Dermis microvascular lymphatic vessel endothelial cell (primary cell): ENCODE data around the gene IRF9. TPM values are rescaled to one million over a fixed set of nuclear protein-coding genes. Genes with fewer than 3 reads are reported as not detected.

Experiments used
- DNase-seq, 2 donors: peaks; one replicate each; pipeline versions ENCODE4 v3.0.0 to v3.0.0-alpha.2; 2010; ENCODE audit warnings: low read depth in 2 of 2
- total RNA-seq: library from RNA; depleted of rRNA; stranded (reverse); fragments of >200 nt; gene quantifications from 2 replicates; pipeline ENCODE4 v1.2.1, GENCODE V29; 2014

Gene IRF9
- total RNA-seq, 1 donor from 2014 or later = 38.8 TPM

DNA sequence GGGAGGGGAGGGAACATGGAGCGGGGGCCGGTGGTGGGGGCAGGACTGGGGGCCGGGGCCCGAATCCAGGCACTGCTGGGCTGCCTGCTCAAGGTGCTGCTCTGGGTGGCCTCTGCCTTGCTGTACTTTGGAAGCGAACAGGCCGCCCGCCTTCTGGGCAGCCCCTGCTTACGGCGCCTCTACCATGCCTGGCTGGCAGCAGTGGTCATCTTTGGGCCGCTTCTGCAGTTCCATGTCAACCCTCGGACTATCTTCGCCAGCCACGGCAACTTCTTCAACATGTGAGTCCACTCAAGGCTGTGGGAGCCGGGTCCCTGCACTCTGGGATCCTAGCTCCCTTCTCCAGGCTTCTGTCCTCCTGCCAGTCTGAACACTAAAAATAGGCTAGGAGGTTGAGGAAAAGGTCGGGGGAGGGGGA lies 29.5 kb upstream of the IRF9 start:
- DNase-seq = no peak

DNA sequence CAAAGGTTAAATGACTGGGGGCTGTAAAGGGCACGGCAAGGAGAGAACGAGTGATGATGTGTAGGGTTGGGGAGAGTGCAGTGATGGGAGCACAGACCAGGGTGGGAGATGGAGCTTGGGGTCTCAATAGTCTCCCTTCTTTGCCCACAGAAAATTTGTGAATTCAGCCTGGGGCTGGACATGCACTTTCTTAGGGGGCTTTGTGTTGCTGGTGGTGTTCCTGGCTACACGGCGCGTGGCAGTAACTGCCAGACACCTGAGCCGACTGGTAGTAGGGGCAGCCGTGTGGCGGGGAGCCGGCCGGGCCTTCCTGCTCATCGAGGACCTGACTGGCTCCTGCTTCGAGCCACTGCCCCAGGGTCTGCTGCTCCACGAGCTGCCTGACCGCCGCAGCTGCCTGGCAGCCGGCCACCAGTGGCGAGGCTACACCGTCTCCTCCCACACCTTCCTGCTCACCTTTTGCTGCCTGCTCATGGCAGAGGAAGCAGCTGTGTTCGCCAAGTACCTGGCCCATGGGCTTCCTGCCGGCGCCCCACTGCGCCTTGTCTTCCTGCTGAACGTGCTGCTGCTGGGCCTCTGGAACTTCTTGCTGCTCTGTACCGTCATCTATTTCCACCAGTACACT lies 28.9 kb upstream of the IRF9 start:
- peak in 1 of 2 donors; percentile 14 for DNase-seq

DNA sequence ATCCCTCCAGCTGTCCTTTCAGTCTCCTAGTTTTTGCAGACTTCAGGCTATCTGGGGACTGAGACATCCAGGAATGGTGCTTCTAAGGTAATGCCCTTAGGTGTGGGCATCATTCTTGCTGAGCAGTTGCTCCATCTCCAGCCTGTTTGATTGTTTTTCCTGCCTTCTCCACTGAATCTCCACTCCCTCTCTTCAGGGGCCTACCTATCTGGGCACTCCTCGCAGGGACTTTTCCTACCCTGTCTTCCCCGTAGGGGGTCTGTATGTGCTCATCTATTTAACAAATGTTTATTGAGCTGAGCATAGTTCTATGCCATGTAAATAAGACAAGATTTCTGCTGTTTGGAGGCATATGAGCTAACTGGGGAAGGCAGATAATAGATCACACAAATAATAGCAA lies 28.1 kb upstream of the IRF9 start:
- no peak for DNase-seq

DNA sequence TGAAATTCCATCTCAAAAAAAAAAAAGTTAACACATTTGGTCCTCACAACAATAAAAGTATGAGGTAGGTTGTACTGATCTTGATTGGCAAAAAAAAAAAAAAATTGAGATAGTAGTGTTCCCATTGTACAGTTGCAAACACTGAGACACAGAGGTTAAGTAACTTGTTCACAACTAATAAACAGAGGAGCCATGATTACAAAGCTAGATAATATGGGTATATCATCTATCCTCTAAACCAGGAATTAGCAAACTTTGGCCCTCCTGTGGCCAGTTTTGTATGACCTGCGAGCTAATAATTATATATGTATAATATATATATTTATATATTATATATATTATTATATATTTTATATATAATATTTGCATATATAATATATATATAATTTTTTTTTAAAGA lies 27.3 kb upstream of the IRF9 start:
- no peak for DNase-seq

DNA sequence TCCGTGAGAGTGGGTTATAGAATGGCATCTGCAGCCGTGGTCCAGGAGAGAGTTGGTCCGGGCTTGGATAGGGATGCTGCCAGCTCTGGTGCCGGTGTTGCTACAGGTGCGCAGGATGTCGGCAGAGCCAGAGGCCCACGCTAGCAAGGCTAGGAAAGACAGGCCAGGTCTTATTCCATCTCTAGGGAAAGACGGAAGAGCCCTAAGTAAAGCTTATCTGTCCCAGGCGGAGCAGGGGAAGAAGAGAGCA lies 25.6 kb upstream of the IRF9 start:
- no peak for DNase-seq

DNA sequence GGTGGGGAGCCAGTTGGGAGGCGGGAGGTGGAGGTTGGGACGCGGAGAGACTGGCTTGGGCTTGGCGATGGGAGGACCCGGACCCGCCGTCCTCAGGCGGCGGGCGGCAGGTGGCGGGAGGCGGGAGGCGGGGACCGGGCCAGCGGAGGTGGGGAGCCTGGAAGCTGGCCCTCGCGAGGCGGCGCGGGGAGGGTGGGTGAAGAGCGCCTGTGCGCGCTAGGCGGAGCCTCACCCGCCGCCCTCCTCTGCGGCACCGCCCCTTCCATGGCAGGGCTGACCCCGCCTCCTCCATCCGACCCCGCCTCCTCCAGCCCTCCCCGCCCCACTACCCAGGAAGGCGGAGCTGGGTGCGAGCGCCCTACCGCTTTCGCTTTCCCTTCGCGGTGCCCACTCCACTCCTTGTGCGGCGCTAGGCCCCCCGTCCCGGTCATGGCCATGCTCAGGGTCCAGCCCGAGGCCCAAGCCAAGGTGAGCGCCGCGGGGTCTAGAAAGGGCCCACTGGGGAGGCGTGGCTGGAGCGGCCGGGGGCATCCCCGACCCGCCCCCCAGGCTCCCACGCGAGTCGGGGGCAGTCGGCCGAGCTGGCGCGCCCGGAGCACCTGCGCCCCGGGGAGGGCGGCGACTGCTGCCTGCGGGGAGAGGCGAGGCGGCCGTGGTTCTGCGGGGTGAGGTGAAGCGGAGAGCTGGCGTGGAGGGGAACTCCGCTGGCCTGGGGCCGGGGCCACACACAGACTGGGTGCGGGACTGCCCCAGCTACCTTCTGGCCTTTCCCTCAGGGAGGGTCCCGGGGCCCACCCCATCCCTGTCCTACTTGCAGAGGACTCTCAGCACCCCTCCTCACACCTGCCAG lies 25.0 kb upstream of the IRF9 start, which contains the start of gene PSME1:
Gene PSME1 (plus strand): TSS at position 361 of the 850 bp plus-strand sequence. CDS start 69 bp downstream, at position 430.
- peak; percentile 72 to 92 for DNase-seq

DNA sequence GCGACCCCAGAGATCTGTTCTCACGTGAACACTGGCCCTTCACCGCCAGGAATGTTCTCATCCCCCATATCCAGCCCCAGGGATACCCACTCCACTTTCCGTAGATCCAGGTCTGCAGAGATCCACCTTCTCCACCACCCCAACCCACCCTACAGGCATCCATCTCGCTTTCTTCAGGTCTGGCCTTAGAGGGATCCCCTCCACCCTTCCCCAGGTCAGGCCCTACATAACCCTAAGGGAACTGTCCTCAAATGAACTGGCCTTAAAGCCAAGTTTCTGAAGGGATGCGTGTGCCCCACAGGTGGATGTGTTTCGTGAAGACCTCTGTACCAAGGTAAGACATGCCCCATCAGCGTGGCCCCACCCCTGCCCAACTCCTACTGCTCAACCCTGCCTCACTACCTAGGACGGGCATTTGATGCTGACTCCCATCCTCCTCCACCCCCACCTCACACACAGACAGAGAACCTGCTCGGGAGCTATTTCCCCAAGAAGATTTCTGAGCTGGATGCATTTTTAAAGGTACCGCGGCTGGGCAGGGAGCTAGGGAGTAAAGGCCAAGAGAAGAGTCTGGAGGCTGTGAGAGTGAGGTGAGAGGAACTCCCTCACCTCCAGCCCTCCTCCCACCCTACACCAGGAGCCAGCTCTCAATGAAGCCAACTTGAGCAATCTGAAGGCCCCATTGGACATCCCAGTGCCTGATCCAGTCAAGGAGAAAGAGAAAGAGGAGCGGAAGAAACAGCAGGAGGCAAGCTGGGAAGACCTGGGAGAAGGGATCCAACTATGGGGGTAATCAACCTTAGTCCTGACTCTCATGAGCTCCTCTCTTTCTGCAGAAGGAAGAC lies 24.2 kb upstream of the IRF9 start:
- no peak for DNase-seq

DNA sequence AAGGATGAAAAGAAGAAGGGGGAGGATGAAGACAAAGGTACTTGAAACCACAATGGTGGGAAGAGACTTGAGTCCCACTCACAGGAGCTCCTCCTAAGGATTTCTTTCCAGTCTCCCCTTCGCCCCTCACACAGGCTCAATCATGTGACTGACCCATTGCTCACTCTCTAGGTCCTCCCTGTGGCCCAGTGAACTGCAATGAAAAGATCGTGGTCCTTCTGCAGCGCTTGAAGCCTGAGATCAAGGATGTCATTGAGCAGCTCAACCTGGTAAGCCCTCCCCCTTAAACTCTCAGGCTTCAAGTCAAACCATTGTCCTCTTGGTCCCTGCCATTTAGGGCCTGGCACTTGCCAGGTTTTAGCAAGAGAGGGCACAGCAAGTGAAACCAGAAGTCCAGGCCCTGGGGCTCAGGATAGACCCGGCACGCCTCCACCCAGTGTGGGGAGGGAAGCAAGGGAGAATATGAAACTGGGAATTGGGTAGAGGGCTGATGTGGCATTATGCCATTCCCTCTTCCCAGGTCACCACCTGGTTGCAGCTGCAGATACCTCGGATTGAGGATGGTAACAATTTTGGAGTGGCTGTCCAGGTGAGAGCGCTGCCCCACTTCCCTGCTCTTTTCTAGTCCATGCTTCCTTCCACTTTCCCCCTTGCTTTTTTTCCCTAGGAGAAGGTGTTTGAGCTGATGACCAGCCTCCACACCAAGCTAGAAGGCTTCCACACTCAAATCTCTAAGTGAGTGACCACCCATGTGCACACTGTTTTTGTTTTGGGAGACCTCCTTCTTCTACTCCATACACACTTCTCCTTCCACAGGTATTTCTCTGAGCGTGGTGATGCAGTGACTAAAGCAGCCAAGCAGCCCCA lies 23.3 kb upstream of the IRF9 start:
- DNase-seq = no peak

DNA sequence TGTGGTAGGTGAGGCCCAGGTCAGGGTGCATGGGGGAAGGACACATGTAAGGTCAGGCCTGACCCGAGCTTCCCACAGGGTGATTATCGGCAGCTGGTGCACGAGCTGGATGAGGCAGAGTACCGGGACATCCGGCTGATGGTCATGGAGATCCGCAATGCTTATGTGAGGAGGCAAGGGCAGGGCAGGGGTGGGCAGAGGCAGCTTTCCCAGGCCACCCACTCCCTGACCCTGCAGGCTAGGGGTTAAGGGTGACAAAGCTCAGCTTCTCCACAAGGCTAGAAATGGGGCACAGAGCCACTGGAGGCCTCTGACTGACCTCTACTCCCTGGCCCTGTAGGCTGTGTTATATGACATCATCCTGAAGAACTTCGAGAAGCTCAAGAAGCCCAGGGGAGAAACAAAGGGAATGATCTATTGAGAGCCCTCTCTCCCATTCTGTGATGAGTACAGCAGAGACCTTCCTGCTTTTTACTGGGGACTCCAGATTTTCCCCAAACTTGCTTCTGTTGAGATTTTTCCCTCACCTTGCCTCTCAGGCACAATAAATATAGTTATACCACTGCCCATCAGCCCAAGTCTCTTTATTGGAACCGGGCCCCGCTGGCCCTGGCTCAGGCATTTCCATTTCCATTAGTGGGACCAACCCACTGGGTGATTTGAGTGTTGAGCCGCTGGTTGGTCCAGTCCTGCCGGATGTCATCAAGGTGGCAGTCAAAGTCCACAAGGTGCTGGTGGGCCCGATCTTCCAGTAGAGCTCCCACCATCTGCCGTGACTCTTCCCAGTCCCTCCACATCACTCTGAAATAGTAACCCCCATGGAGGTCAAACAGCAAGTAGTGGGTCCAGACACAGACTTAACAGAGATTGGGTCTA lies 22.4 kb upstream of the IRF9 start:
- no peak for DNase-seq

DNA sequence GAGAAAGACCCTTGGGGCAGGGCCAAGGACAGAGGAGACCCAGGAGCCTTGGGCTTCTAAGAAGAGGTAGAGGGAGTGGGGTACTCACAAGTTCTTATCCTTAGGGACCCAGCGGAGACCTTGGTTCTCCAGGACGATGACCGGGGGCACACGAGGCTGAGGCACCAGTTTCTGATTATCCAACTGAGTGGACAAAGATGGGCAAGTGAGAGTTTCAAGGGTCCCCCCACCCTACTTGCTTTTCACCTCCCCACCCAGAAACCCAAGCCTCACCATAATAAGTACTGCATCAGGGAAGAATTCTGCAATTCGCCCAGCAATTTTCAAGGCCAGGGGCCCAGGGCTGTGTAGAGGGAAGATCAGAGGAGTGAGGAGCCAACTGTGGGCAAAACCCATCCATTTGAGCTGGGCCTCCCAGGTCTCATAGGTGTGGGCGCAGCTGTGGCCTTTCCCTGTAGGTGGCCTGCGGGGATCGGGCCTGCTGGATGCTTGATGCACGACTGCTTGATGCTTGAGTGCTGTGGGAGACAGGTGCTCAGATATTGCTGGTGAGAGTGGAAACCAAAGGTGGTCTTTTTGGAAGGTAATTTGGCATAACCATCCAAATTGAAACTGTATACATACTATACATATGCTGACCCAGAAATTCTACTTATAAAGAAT lies 21.7 kb upstream of the IRF9 start:
- DNase-seq = no peak

DNA sequence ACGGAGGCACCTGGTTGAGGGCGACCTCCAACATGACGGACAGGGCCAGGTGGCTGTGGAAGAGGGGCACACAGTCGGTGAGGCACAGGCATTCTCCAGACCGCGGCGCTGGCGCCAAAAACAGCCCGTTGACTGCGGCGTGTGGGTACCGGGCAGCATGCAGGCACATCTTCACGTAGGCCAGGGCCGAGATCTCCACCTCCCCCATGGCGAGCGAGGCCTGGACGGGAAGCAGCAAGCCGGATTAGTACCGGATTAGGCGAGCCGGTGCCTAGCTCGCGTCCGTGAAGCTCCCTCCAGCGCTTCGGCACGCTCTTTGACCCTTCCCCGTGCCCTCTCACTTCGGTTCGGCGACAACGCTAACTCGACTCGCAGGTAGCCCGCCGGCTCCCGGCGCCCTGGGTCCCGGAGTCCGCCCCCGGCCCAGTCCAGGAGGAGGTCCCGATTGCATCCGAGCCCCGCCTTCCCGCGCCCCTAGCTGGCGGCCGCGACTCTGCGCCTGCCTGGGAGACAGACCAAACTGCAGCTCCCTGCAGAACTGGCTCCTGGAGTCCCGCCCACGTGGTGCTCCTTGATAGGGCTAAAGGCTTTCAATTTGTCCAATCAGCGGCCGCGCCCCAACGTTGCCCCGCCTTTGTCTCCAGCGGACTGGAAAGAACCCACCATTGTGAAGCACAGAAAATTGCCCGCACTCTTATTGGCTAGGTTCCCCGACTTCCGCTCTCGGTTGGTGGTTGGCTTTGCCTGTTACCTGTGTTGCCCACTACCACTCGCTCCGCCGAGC lies 19.8 kb upstream of the IRF9 start, which contains the start of gene EMC9:
Gene EMC9 (minus strand): TSS at position 495 of the 784 bp plus-strand sequence. CDS start 287 bp downstream, at position 208.
- DNase-seq = peak; percentile 96 to 100

DNA sequence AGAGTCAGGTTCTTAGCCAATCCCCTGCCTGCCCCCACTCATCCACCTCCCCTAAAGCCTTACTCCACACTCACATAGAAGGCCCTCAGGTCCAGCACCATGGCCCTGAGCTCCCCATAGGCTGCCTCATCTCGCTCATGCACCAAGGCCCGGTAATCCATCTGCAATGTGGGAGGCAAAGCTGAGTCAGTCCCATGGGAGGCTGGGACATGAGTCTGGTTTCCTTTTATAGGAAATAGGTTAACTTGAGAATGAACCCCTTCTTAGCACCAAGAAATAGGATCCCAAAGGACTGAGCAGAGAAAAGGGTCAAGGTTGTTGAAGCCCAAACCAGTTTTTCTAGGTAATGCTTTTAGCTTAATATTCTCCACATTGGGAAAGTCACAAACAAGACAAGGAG lies 17.6 kb upstream of the IRF9 start:
- no peak for DNase-seq

DNA sequence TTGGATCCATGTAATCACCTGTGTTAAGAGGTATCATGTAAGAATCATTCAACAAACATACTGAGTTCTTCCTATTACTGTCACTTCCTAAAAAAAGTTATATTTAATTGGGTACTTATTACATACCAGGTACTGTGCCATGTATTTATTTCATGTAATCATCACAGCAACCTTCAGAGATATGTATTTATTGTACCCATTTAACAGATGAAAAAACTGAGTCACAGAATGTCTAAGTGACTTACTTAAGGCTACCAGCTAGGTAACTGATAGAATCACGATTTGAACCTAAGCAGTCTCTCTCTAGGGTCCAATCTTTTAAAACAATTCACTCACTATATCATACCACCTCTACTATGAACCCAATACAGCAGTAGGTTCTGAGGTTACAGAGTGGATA lies 16.6 kb upstream of the IRF9 start:
- DNase-seq = no peak

DNA sequence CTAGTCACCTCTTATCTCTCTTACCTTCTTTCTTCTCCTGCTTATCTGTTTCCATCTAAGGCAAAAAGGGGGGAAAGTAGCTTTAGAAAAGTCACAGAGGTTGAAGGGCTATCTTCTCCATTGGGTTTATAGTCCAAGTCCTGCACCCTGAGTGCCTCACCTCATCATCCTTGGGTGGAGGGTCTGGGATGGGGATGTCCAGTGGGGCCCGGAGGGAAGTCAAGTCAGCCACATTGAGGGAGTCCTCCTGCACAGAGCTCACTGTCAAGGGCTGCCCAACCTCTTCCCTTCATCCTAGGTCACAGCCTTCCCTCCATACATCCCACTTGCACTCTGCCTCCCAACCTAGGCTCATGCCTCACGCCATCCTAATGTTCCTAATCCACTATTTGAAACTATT lies 15.8 kb upstream of the IRF9 start:
- no peak for DNase-seq

DNA sequence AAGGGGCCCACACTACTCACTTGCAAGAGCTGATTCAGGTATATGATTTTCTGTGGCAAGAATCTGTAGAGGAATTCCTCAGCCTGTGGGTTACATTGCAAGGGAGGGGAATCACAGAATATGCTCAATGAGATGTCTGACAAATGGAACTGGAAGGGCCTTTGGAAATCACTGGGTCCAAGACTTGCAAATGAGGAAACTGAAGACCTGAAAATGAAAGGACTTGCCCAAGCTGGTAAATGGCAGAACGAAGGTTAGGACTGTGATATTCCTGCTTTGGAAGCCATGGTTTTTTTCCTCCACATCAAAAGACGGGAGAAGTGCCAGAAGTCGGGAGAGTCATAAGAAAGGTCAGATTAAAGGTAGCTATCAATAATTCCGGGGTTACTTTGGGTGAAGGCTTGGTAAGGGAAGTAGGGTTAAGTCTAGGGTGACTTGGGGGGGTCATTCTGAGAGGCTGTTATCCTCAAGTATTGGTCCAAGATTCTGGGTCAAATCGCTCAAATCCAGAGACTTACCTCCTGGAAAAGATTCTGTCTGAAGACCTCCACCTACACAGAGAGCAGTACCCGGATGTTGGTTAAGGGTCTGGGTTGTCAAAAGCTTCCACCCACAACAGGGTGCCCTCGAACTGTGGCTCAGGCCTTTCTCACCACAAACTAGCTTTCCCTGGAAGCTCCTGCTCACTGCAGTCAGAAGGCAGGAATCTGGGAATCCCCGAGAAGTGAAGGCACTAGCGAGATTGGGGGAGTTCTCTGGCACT lies 15.2 kb upstream of the IRF9 start:
- DNase-seq = no peak

DNA sequence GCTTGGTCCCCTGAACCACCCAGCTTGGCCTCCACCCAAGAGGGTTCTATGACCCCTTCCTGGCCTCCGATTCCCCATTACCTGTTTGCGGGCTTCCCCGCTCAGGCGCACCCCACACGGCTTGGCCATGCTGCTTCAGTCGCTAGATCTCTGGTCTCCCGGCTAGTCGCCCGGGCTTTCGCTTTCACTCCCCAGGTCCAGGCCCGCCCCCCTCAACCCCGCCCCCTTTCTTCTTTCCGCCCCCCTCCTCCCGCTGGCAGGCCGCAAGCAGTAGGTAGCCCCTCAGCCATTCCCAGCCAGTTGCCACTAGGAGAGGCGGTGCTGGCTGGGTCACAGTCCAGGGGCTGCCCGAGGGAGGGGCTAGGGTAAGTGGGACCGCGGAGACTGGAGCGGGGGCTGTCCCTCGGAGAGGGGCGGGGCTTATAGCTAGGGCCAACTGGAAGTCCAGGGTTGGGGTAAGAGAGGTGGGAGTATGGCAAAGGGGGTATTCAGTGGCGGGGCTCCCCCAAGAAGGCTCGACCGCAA lies 14.6 kb upstream of the IRF9 start, which contains the start of gene PSME2:
Gene PSME2 (minus strand): TSS at position 158 of the 525 bp plus-strand sequence. CDS start 29 bp downstream, at position 129.
- peak; percentile 92 to 99 for DNase-seq

DNA sequence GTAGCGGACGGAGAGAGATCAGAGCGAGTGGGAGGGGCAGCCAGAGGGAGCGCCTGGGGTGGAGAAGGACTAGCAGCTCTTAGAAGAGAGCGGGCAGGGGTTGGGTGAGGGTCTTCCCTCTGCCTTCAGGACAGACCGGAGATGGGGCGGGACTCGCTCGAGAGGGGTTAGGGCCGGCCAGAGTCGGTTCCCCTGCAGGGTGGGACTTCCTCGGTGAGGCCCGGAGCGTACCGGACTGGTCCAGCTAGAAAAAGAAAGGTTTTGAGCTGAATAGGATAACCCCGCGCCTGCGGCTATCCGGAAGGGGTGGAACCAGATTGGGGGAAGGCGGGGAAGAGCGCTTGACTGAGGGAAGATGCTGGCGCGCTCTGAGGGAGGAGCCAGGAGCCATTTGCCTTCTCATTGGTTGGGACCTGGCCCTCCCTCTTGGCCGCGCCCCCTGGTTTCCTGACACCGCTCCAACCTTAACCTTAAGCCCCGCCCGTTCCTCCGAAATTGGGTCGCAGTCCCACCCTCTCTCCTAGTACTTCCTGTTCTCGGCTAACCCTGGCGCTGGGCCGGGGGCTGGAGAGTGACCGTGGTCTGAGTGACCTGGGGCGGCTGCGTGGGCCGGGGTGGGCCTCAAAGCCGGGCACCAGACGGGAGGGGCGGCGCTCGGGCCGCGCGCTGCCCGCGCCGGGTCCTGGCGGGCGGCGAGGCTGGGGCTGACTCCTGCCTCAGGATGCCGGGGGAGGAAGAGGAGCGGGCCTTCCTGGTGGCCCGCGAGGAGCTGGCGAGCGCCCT lies 13.9 kb upstream of the IRF9 start, which contains the start of gene RNF31:
Gene RNF31 (plus strand): TSS at position 521 of the 783 bp plus-strand sequence. CDS start 201 bp downstream, at position 722.
- DNase-seq = peak; percentile 92 to 99
